HG03439 (cell line): ENCODE measurements around the gene TMED9.
"Not testable (repeated sequence)": the region's sequence is repeated elsewhere in the genome, so short reads cannot be mapped to it uniquely, and the experiment has no call there.

Experiments used
- ATAC-seq: cut with Tn5 transposase; IDR thresholded peaks from one replicate; pipeline ENCODE4 v1.9.1; 2021; ENCODE audit warnings: mild to moderate bottlenecking, moderate library complexity; ENCODE audit not compliant: unreplicated experiment

The TMED9 gene

GRCh38 chr5:177605667-177606066 is 13.7 kb downstream of the TMED9 start:
- no peak for ATAC-seq

GRCh38 chr5:177606071-177607051 is 14.4 kb downstream of the TMED9 start:
- no peak for ATAC-seq

GRCh38 chr5:177607115-177607451 is 15.1 kb downstream of the TMED9 start:
- no peak for ATAC-seq

GRCh38 chr5:177607452-177608192 is 15.6 kb downstream of the TMED9 start:
- no peak for ATAC-seq

- no peak for ATAC-seq
Measured at GRCh38 chr5:177608243-177609075, 16.5 kb downstream of the TMED9 start.

GRCh38 chr5:177609076-177610059 is 17.4 kb downstream of the TMED9 start:
- no peak for ATAC-seq

- ATAC-seq = no peak
Measured at GRCh38 chr5:177610131-177610769, 18.2 kb downstream of the TMED9 start.

DNA sequence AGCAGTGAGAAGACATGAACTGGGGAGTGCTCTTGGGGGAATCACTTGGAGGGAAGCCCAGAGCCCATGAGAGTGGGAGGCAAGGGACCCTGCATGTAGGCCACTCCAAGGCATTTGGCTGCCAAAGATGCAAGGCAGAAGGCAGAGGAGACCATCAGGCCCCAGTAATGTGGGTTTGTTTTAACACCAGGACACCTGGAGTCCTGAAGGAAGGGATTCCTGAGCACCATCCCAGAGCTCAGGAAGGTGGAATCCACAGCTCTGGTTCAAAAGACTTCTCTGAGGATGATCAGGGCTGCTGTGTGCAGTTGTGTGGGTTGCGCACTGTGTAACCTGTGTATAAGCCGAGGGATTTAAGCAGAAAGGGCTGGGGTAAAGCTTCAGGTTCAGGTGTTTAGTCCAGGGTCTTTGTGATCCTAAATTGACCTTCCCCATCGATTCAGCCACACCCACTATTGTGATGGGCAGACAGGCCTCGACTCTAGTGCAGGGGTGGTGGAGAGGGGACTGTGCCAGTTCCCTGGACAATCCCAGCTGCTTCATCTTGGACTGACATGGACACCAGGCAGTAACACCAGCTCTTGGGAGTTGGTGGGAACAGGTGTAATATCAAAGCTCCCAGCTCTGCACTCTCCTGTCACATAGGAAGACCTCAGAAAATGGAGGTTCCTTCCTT is 18.9 kb downstream of the TMED9 start:
- ATAC-seq = no peak

DNA sequence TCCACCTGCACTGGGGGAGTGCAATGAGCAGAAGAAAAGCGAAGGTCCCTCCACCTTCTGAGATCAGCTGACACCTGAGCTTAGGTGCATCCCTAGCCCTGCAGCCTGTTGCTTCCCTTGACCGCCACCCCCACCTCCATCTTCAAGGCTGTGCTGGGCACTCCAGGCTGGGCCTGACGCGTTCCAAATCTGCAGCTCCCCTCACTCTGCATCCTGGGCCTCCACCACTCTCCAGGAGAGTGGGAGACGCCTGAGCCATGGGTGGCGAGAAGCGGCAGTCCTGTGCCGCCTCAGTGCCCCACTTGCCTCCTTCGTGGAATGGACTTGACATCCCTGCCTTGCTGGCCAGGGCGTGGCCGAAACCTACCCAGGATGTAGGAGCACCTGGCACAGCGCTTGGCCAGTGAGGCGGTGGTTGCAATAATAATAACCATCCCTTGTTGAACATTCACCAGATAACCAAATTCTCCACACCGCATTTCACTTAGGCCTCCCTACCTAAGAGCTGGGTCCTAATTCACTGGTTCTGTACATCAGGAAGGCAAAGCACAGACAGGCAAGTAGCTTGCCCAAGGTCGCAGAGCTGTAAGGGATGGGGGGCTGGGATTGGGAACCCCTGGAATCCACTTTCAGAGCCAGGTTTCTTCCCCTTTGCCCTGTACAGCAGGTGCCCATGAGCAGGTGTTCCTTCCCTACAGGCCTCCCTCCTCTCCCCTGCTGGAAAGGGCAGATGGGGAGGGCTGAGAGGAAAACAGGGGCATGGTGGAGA is 19.6 kb downstream of the TMED9 start:
- ATAC-seq = no peak

DNA sequence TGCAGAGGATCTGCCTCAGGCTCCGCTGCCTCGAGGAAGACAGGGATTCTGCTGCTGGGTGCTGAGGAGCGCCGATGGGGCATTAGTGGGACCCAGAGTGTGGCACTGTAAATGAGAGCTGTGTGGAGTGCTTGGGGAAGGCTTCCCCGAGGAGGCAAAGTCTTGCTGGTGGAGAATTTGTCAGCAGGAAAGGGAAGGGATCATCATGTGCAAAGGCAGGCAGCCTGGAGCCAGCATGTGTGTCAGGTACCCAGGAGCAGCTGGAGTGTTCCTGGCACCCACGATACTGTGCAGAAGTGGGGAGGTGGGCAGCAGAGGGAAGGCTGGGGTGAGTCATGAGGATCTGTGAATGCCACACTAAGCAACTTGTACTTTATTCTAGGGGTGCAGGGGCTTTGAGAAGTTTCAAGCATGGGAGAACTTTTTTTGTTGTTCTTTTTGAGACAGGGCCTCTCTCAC is 20.2 kb downstream of the TMED9 start:
- ATAC-seq = no peak

DNA sequence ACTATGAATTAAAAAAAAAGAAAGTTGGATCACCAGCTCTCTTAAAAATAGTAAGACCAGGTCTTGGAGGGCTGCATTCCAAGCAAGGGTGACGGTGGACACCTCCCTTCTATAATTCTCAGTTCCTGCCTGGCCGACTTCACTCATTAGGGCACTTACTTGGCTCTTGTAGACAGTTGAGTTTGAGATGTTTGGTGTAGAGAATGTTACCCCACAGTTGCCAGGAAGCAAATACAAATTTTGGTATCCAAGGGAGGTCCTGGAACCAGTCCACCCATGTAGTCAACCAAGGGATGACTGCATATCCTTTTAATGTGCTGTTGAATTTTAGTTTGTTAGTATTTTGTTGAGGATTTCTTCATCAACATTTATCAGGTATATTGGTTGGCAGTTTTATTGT is 28.6 kb downstream of the TMED9 start:
- no peak for ATAC-seq

DNA sequence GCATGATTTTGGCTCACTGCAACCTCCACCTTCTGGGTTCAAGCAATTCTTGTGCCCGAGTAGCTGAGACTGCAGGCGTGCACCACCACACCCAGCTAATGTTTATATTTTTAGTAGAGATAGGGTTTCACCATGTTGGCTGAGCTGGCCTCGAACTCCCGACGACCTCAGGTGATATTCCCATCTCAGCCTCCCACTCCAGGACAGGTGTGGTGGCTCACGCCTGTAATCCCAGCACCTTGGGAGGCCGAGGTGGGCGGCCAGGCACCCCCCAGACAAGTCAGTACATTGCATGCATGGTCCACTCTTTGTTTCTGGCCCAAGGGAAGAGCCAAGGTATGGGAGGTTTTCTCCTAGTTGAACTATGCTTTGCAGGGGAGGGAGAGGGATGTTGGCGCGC is 32.2 kb downstream of the TMED9 start:
- ATAC-seq = not testable (repeated sequence)

- ATAC-seq = not testable (repeated sequence)
Measured at GRCh38 chr5:177630186-177630585, 38.2 kb downstream of the TMED9 start.

- ATAC-seq = not testable (repeated sequence)
Measured at GRCh38 chr5:177634912-177635311, 42.9 kb downstream of the TMED9 start.

DNA sequence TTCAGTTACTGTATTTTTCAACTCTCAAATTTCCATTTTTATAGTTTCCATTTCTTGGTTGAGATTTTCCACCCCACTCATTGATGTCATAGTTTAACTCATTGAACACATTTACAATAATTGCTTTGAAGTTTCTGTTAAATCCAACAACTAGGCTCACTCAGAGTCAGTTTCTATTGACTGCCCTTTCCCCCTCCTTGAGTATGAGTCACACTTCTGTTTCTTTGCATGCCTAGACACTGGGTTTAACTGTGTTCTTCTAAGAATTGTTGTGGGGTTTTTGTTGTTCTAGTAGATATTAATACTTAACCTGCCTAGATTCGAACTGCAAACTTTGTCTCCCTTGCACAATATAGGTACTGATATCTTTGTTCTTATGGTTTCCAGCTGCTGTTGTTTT is 53.5 kb downstream of the TMED9 start:
- not testable (repeated sequence) for ATAC-seq
